HG03045 (cell line): ENCODE measurements around the gene THAP6.
"Not testable (repeated sequence)": the region's sequence is repeated elsewhere in the genome, so short reads cannot be mapped to it uniquely, and the experiment has no call there.

Experiments used
- ATAC-seq: cut with Tn5 transposase; IDR thresholded peaks from one replicate; pipeline ENCODE4 v1.9.1; 2021; ENCODE audit warnings: mild to moderate bottlenecking, moderate library complexity; ENCODE audit not compliant: unreplicated experiment

The THAP6 gene

GRCh38 chr4:75525086-75525485, 10.8 kb downstream of the THAP6 start:
- no peak for ATAC-seq

- no peak for ATAC-seq
These were observed 11.6 kb downstream of the THAP6 start for GRCh38 chr4:75525910-75526309.

- no peak for ATAC-seq
These were observed 13.2 kb downstream of the THAP6 start for GRCh38 chr4:75527482-75527881.

GRCh38 chr4:75530556-75531322, 16.5 kb downstream of the THAP6 start:
- ATAC-seq = no peak

- ATAC-seq = not testable (repeated sequence)
These were observed 17.4 kb downstream of the THAP6 start for GRCh38 chr4:75531536-75532143.

- not testable (repeated sequence) for ATAC-seq
These were observed 19.1 kb downstream of the THAP6 start for GRCh38 chr4:75533339-75533887.

- ATAC-seq = not testable (repeated sequence)
These were observed 19.7 kb downstream of the THAP6 start for GRCh38 chr4:75533926-75534325.

GRCh38 chr4:75537308-75537707, 23.0 kb downstream of the THAP6 start:
- not testable (repeated sequence) for ATAC-seq

GRCh38 chr4:75542824-75543223, 28.6 kb downstream of the THAP6 start:
- ATAC-seq = no peak

GRCh38 chr4:75544220-75544619, 29.9 kb downstream of the THAP6 start:
- not testable (repeated sequence) for ATAC-seq

GRCh38 chr4:75544870-75545269, 30.6 kb downstream of the THAP6 start:
- ATAC-seq = no peak

GRCh38 chr4:75545526-75545925, 31.3 kb downstream of the THAP6 start:
- ATAC-seq = no peak

GRCh38 chr4:75547647-75548387, 33.5 kb downstream of the THAP6 start:
- no peak for ATAC-seq

GRCh38 chr4:75549019-75549418, 34.7 kb downstream of the THAP6 start:
- ATAC-seq = no peak

GRCh38 chr4:75552452-75552851, 38.2 kb downstream of the THAP6 start:
- no peak for ATAC-seq

- ATAC-seq = peak; percentile 91
These were observed 41.3 kb downstream of the THAP6 start, which contains the start of gene ODAPH for GRCh38 chr4:75555294-75556164. TSS of gene ODAPH (plus strand) at chr4:75556066. CDS start at chr4:75556083, 17 bp downstream.

- ATAC-seq = no peak
These were observed 43.4 kb downstream of the THAP6 start for GRCh38 chr4:75557696-75558095.

GRCh38 chr4:75561789-75562188, 47.5 kb downstream of the THAP6 start:
- no peak for ATAC-seq

GRCh38 chr4:75564023-75564422, 49.8 kb downstream of the THAP6 start:
- ATAC-seq = no peak

- no peak for ATAC-seq
These were observed 51.2 kb downstream of the THAP6 start for GRCh38 chr4:75565481-75565880.
